PC-3 (cell line): ENCODE data around the gene PDZD2. TPM values are rescaled to one million over a fixed set of nuclear protein-coding genes. Genes with fewer than 3 reads are reported as not detected.

Experiments used
- ATAC-seq: fragments of 200-7000 bp; cut with Tn5 transposase; 2 replicates; pipeline ENCODE4 v1.9.1; 2020; ENCODE audit warnings: mild to moderate bottlenecking, moderate library complexity
- BruUV-seq: library from RNA; stranded (reverse); fragments of 400-500 nt; replicated peaks from 2 replicates; lab custom pipeline; 2021; lab: Mats Ljungman, UMichigan
- CTCF ChIA-PET: fragments of 300-600 bp; sonication (Branson Sonifier 250); formaldehyde crosslinking; loops from one replicate; lab custom pipeline; 2022; ENCODE audit warnings: antibody characterized with exemption; lab: Charles Lee
- POLR2A ChIA-PET: fragments of 300-600 bp; sonication (Branson Sonifier 250); formaldehyde crosslinking; loops from one replicate; lab custom pipeline; 2022; ENCODE audit warnings: antibody characterized with exemption; ENCODE audit not compliant: unreplicated experiment; lab: Charles Lee
- DNase-seq: peaks from one replicate; pipeline ENCODE4 v3.0.0-alpha.2; 2015
- H2AFZ ChIP-seq: fragments of 300-600 bp; sonication (generic); 2 replicates; pipeline ENCODE4 v1.6.0; 2016; ENCODE audit warnings: antibody characterized with exemption, low read length
- H3F3A ChIP-seq: fragments of 300-600 bp; sonication (generic); one replicate; pipeline ENCODE4 v1.6.0; 2017; ENCODE audit warnings: antibody characterized with exemption, low read length, control low read depth, mild to moderate bottlenecking; ENCODE audit not compliant: unreplicated experiment
- H3K27ac ChIP-seq: fragments of 300-600 bp; sonication (generic); 2 replicates; pipeline ENCODE4 v1.5.1; 2016; ENCODE audit warnings: mild to moderate bottlenecking, low read length
- H3K27me3 ChIP-seq: fragments of 300-600 bp; sonication (generic); 2 replicates; pipeline ENCODE4 v1.6.1; 2016; ENCODE audit warnings: low read length, mixed read lengths
- H3K36me3 ChIP-seq: fragments of 300-600 bp; sonication (generic); 2 replicates; pipeline ENCODE4 v1.6.1; 2016; ENCODE audit warnings: low read depth, mixed run types, low read length, mixed read lengths
- H3K4me1 ChIP-seq: fragments of 300-600 bp; sonication (generic); 2 replicates; pipeline ENCODE4 v1.5.1; 2016; ENCODE audit warnings: low read length; ENCODE audit not compliant: insufficient read depth
- H3K4me2 ChIP-seq: fragments of 300-600 bp; sonication (generic); 2 replicates; pipeline ENCODE4 v1.6.0; 2016; ENCODE audit warnings: low read length
- H3K4me3 ChIP-seq: fragments of 300-600 bp; sonication (generic); 2 replicates; pipeline ENCODE4 v1.5.1; 2016; ENCODE audit warnings: mild to moderate bottlenecking, low read length, mixed read lengths
- H3K79me2 ChIP-seq: fragments of 300-600 bp; sonication (generic); 2 replicates; pipeline ENCODE4 v1.6.1; 2017; ENCODE audit warnings: low read length, mixed read lengths
- H3K9ac ChIP-seq: fragments of 300-600 bp; sonication (generic); 2 replicates; pipeline ENCODE4 v1.6.0; 2016; ENCODE audit warnings: mild to moderate bottlenecking, low read length
- H3K9me2 ChIP-seq: fragments of 300-600 bp; sonication (generic); replicated peaks from 2 replicates; pipeline ENCODE4 v1.6.1; 2016; ENCODE audit warnings: mixed run types, low read length, mixed read lengths
- H3K9me3 ChIP-seq: fragments of 300-600 bp; sonication (generic); 2 replicates; pipeline ENCODE4 v1.6.1; 2016; ENCODE audit warnings: low read length, mixed read lengths
- H4K20me1 ChIP-seq: fragments of 300-600 bp; sonication (generic); 2 replicates; pipeline ENCODE4 v1.6.1; 2016; ENCODE audit warnings: low read length, mixed read lengths
- EZH2 ChIP-seq: fragments of 300-600 bp; sonication (generic); IDR thresholded peaks from one replicate; pipeline ENCODE4 v1.6.1; 2017; ENCODE audit warnings: antibody characterized with exemption, mild to moderate bottlenecking, low read length; ENCODE audit not compliant: unreplicated experiment
- EZH2phosphoT487 ChIP-seq: fragments of 300-600 bp; sonication (generic); IDR thresholded peaks from 2 replicates; pipeline ENCODE4 v1.6.1; 2018; ENCODE audit warnings: mild to moderate bottlenecking, antibody characterized with exemption, low read length, borderline replicate concordance
- intact Hi-C: fragments of 100-400 bp; cut with micrococcal nuclease; formaldehyde crosslinking; loops from 2 replicates; pipeline ENCODE4 v1.9.0; 2023
- total RNA-seq: library from RNA; depleted of rRNA; stranded (reverse); fragments of >200 nt; gene quantifications from 2 replicates; pipeline ENCODE4 v1.2.3, GENCODE V29; 2014
- TF ChIP-seq, protein P1 (sequence below): fragments of 300-600 bp; sonication (generic); conservative IDR thresholded peaks from 2 replicates; pipeline ENCODE4 v1.5.1; 2017; ENCODE audit warnings: antibody characterized with exemption, low read depth, mild to moderate bottlenecking, low read length

The PDZD2 gene
- total RNA-seq, 1 experiment from 2014 or later = 2.0 TPM

DNA sequence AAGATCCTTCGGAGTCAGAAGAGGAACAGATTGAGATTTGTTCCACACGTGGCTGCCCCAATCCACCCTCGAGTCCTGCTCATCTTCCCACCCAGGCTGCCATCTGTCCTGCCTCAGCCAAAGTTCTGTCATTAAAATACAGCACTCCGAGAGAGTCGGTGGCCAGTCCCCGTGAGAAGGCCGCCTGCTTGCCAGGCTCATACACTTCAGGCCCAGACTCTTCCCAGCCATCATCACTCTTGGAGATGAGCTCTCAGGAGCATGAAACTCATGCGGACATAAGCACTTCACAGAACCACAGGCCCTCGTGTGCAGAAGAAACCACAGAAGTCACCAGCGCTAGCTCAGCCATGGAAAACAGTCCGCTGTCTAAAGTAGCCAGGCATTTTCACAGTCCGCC lies 449.3 kb downstream of the PDZD2 start:
- ATAC-seq = no peak
- CTCF ChIA-PET = no interaction called here
- BruUV-seq = no TSS peak

DNA sequence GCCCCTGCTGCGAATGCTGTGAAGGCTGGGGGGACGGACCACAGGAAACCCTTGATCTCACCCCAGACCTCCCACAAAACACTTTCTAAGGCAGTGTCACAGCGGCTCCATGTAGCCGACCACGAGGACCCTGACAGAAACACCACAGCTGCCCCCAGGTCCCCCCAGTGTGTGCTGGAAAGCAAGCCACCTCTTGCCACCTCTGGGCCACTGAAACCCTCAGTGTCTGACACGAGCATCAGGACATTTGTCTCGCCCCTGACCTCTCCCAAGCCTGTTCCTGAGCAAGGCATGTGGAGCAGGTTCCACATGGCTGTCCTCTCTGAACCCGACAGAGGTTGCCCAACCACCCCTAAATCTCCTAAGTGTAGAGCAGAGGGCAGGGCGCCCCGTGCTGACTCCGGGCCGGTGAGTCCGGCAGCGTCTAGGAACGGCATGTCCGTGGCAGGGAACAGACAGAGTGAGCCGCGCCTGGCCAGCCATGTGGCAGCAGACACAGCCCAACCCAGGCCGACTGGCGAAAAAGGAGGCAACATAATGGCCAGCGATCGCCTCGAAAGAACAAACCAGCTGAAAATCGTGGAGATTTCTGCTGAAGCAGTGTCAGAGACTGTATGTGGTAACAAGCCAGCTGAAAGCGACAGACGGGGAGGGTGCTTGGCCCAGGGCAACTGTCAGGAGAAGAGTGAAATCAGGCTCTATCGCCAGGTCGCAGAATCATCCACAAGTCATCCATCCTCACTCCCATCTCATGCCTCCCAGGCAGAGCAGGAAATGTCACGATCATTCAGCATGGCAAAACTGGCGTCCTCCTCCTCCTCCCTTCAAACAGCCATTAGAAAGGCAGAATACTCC lies 450.4 kb downstream of the PDZD2 start:
- TF ChIP-seq, protein P1, sequence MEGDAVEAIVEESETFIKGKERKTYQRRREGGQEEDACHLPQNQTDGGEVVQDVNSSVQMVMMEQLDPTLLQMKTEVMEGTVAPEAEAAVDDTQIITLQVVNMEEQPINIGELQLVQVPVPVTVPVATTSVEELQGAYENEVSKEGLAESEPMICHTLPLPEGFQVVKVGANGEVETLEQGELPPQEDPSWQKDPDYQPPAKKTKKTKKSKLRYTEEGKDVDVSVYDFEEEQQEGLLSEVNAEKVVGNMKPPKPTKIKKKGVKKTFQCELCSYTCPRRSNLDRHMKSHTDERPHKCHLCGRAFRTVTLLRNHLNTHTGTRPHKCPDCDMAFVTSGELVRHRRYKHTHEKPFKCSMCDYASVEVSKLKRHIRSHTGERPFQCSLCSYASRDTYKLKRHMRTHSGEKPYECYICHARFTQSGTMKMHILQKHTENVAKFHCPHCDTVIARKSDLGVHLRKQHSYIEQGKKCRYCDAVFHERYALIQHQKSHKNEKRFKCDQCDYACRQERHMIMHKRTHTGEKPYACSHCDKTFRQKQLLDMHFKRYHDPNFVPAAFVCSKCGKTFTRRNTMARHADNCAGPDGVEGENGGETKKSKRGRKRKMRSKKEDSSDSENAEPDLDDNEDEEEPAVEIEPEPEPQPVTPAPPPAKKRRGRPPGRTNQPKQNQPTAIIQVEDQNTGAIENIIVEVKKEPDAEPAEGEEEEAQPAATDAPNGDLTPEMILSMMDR = no peak
- TF ChIP-seq EZH2phosphoT487 (no peak), EZH2 (no peak)
- H3K4me2 ChIP-seq = no peak overlapping the region
- H3K27me3 ChIP-seq = no peaks in the 10 kb centered on the region
- H3K9ac ChIP-seq = no peak overlapping the region
- H3K4me3 ChIP-seq = no peak overlapping the region
- no peaks in the 10 kb centered on the region for H3K9me3 ChIP-seq
- no peaks in the 10 kb centered on the region for H4K20me1 ChIP-seq
- ChIA-PET CTCF (no interaction called here), POLR2A (no interaction called here)
- no peaks in the 10 kb centered on the region for H3F3A ChIP-seq
- no peaks in the 10 kb centered on the region for H3K79me2 ChIP-seq
- H3K4me1 ChIP-seq = no peaks in the 10 kb centered on the region
- no peak for ATAC-seq
- H3K36me3 ChIP-seq = no peaks in the 10 kb centered on the region
- H3K9me2 ChIP-seq = no peaks in the 10 kb centered on the region
- H3K27ac ChIP-seq = no peak overlapping the region
- no peak for DNase-seq
- intact Hi-C loops = no loop called here
- no peak overlapping the region for H2AFZ ChIP-seq
- no TSS peak for BruUV-seq

More for the DNA sequence above, 449.3 kb downstream of the PDZD2 start:
- H3K27ac ChIP-seq = no peak overlapping the region
- TF ChIP-seq EZH2 (no peak), EZH2phosphoT487 (no peak)
- TF ChIP-seq, protein P1 = no peak
- H3K9me3 ChIP-seq = no peaks in the 10 kb centered on the region
- no peaks in the 10 kb centered on the region for H3F3A ChIP-seq
- no peaks in the 10 kb centered on the region for H3K27me3 ChIP-seq
- H3K4me2 ChIP-seq = no peak overlapping the region
- H2AFZ ChIP-seq = no peak overlapping the region
- H3K79me2 ChIP-seq = no peaks in the 10 kb centered on the region
- H3K4me1 ChIP-seq = no peaks in the 10 kb centered on the region
- POLR2A ChIA-PET = no interaction called here
- no peak for DNase-seq
- no peaks in the 10 kb centered on the region for H4K20me1 ChIP-seq
- no peaks in the 10 kb centered on the region for H3K36me3 ChIP-seq
- no peak overlapping the region for H3K9ac ChIP-seq
- intact Hi-C loops = no loop called here
- H3K4me3 ChIP-seq = no peak overlapping the region
- H3K9me2 ChIP-seq = no peaks in the 10 kb centered on the region

DNA sequence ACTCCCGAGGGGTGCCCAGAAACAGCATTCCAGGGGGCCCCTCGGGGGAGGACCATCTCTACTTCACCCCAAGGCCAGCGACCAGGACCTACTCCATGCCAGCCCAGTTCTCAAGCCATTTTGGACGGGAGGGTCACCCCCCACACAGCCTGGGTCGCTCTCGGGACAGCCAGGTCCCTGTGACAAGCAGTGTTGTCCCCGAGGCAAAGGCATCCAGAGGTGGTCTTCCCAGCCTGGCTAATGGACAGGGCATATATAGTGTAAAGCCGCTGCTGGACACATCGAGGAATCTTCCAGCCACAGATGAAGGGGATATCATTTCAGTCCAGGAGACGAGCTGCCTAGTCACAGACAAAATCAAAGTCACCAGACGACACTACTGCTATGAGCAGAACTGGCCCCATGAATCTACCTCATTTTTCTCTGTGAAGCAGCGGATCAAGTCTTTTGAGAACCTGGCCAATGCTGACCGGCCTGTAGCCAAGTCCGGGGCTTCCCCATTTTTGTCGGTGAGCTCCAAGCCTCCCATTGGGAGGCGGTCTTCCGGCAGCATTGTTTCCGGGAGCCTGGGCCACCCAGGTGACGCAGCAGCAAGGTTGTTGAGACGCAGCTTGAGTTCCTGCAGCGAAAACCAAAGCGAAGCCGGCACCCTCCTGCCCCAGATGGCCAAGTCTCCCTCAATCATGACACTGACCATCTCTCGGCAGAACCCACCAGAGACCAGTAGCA lies 451.3 kb downstream of the PDZD2 start:
- BruUV-seq = no TSS peak
- no peak for ATAC-seq
- H3K9ac ChIP-seq = no peak overlapping the region
- H3K4me2 ChIP-seq = no peak overlapping the region
- no peaks in the 10 kb centered on the region for H3K4me1 ChIP-seq
- no peak overlapping the region for H3K27ac ChIP-seq
- no peaks in the 10 kb centered on the region for H3K36me3 ChIP-seq
- ChIA-PET POLR2A (no interaction called here), CTCF (no interaction called here)
- H4K20me1 ChIP-seq = no peaks in the 10 kb centered on the region
- no peak for DNase-seq
- no peaks in the 10 kb centered on the region for H3K79me2 ChIP-seq
- TF ChIP-seq EZH2 (no peak), EZH2phosphoT487 (no peak)
- TF ChIP-seq, protein P1 = no peak
- H2AFZ ChIP-seq = no peak overlapping the region
- no peaks in the 10 kb centered on the region for H3F3A ChIP-seq
- intact Hi-C loops = no loop called here
- no peak overlapping the region for H3K4me3 ChIP-seq
- no peaks in the 10 kb centered on the region for H3K9me2 ChIP-seq
- H3K27me3 ChIP-seq = no peaks in the 10 kb centered on the region
- H3K9me3 ChIP-seq = no peaks in the 10 kb centered on the region
